HL-60 (cell line): ENCODE data around the gene DUOX2.

Experiments used
- DNase-seq, 2 experiments: peaks; one replicate each; pipeline ENCODE4 v3.0.0-alpha.2; 2010 to 2020; ENCODE audit warnings: low read depth in 1 of 2, low spot score in 1 of 2
- H3K27ac ChIP-seq: fragments of 250-450 bp; sonication (Bioruptor Pico); replicated peaks from 2 replicates; pipeline ENCODE4 v1.5.1; 2020; ENCODE audit warnings: mild to moderate bottlenecking, moderate library complexity
- H3K27me3 ChIP-seq: fragments of 250-450 bp; sonication (Bioruptor Pico); 2 replicates; pipeline ENCODE4 v1.5.1; 2021; ENCODE audit warnings: mild to moderate bottlenecking, moderate library complexity; ENCODE audit not compliant: insufficient read depth, poor library complexity, severe bottlenecking
- H3K4me3 ChIP-seq: replicated peaks from 2 replicates; pipeline ENCODE4 v1.5.1; 2011; ENCODE audit warnings: mild to moderate bottlenecking, control low read depth, low read length; ENCODE audit not compliant: insufficient read depth
- GABPA ChIP-seq: IDR thresholded peaks from 2 replicates; pipeline ENCODE4 v1.6.1; 2012; ENCODE audit warnings: low read depth
- POLR2AphosphoS5 ChIP-seq: IDR thresholded peaks from 2 replicates; pipeline ENCODE4 v1.6.1; 2012; ENCODE audit warnings: low read depth
- SPI1 ChIP-seq: IDR thresholded peaks from 2 replicates; pipeline ENCODE4 v1.6.1; 2012; ENCODE audit warnings: low read depth, mild to moderate bottlenecking, borderline replicate concordance
- TF ChIP-seq, protein P1 (sequence below): IDR thresholded peaks from 2 replicates; pipeline ENCODE4 v1.6.1; 2012; ENCODE audit warnings: low read depth; ENCODE audit not compliant: insufficient replicate concordance
- TF ChIP-seq, protein P2 (sequence below): IDR thresholded peaks from one replicate; pipeline ENCODE4 v1.5.1; 2011; ENCODE audit warnings: low read length, control low read depth, inconsistent platforms; ENCODE audit not compliant: insufficient read depth

The DUOX2 gene

DNA sequence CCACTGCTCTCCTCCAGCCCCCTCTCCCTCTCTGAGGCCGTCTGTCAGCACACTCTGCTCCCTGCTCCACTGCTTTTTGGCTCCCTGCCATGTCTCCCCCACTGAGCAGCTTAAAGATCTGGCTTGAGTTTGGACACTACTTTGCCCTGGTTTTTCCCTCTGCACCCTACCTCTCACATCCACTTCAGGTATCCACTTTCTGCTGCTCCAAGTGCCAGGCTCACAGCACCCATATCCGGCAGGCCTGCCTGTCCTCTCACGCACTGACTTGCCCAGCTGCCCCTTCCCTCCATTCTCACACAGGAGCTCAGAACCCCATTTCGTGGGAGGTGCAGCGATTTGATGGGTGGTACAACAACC is 19.6 kb upstream of the DUOX2 start:
- H3K27ac ChIP-seq = no peak overlapping the region
- H3K27me3 ChIP-seq = peaks cover 45% of the 10 kb centered on the region
- no peak overlapping the region for H3K4me3 ChIP-seq
- DNase-seq = no peak
- TF ChIP-seq, protein P1, sequence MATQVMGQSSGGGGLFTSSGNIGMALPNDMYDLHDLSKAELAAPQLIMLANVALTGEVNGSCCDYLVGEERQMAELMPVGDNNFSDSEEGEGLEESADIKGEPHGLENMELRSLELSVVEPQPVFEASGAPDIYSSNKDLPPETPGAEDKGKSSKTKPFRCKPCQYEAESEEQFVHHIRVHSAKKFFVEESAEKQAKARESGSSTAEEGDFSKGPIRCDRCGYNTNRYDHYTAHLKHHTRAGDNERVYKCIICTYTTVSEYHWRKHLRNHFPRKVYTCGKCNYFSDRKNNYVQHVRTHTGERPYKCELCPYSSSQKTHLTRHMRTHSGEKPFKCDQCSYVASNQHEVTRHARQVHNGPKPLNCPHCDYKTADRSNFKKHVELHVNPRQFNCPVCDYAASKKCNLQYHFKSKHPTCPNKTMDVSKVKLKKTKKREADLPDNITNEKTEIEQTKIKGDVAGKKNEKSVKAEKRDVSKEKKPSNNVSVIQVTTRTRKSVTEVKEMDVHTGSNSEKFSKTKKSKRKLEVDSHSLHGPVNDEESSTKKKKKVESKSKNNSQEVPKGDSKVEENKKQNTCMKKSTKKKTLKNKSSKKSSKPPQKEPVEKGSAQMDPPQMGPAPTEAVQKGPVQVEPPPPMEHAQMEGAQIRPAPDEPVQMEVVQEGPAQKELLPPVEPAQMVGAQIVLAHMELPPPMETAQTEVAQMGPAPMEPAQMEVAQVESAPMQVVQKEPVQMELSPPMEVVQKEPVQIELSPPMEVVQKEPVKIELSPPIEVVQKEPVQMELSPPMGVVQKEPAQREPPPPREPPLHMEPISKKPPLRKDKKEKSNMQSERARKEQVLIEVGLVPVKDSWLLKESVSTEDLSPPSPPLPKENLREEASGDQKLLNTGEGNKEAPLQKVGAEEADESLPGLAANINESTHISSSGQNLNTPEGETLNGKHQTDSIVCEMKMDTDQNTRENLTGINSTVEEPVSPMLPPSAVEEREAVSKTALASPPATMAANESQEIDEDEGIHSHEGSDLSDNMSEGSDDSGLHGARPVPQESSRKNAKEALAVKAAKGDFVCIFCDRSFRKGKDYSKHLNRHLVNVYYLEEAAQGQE = no peak
- TF ChIP-seq POLR2AphosphoS5 (no peak), GABPA (no peak), SPI1 (no peak)
- TF ChIP-seq, protein P2, sequence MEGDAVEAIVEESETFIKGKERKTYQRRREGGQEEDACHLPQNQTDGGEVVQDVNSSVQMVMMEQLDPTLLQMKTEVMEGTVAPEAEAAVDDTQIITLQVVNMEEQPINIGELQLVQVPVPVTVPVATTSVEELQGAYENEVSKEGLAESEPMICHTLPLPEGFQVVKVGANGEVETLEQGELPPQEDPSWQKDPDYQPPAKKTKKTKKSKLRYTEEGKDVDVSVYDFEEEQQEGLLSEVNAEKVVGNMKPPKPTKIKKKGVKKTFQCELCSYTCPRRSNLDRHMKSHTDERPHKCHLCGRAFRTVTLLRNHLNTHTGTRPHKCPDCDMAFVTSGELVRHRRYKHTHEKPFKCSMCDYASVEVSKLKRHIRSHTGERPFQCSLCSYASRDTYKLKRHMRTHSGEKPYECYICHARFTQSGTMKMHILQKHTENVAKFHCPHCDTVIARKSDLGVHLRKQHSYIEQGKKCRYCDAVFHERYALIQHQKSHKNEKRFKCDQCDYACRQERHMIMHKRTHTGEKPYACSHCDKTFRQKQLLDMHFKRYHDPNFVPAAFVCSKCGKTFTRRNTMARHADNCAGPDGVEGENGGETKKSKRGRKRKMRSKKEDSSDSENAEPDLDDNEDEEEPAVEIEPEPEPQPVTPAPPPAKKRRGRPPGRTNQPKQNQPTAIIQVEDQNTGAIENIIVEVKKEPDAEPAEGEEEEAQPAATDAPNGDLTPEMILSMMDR = no peak

DNA sequence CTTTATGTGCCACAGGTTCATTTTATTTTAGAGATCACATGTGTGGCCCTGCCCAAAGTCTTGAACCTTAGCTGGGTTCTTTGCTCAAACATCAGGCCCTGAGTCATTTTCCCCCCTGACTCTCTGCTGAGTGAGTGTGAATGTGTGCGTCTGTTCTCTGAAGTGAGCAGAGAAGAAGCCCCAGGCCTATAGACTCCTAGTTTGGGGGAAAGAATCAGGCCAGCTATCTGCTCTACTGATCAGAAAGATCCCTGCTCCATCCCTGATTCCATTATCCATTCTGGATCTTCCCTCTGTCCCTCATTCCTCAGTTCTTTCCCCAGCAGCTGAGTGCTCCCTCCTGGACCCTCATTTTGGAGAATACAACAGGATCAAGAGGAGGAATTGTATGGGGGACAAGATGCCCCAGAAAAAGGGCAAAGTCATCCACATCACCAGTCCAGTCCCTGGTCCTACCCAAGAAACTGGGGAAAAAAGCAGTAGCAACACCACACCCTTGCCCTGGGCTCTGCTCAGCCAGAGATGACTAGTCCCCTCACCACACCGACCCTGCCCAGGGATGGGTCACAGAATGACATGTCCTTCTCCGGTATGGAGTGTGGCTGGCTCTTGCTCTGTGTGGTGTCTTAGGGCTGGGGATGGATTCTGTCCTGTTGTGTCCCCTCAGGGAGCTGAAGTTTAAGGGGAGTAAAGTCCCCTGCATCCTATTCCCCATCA is 19.0 kb upstream of the DUOX2 start:
- H3K27me3 ChIP-seq = peaks cover 48% of the 10 kb centered on the region
- DNase-seq = no peak

DNA sequence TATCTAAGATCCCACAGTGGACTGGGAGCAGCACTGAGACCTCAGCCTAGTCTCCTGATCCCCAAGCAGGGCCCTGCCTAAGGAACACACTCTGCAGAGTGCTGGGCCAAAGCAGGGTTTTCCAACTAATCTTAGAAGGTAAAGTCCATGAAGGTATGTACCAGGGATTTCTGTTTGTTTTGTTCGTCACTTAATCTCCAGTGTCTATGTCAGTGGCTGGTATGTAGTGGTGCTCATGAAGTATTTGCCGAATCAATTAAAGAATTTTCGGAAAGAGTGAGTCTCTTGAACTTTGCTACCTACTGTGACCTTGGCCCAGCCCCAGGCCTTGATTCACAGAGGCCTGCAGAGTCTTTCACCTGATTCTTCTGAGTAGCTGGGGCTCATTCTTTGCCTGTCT is 17.5 kb upstream of the DUOX2 start:
- TF ChIP-seq, protein P1 = no peak
- TF ChIP-seq GABPA = no peak
- TF ChIP-seq SPI1 = no peak
- no peak for TF ChIP-seq POLR2AphosphoS5
- TF ChIP-seq, protein P2 = no peak
- no peak for DNase-seq
- Histone ChIP-seq H3K27ac (no peak overlapping the region), H3K4me3 (no peak overlapping the region), H3K27me3 (peaks cover 48% of the 10 kb centered on the region)

More for the DNA sequence above, 19.0 kb upstream of the DUOX2 start:
- Histone ChIP-seq H3K27ac (no peak overlapping the region), H3K4me3 (no peak overlapping the region)
- TF ChIP-seq POLR2AphosphoS5 = no peak
- TF ChIP-seq GABPA = no peak
- TF ChIP-seq SPI1 = no peak
- TF ChIP-seq, protein P2 = no peak
- TF ChIP-seq, protein P1 = no peak
